ENCODE measurements around the gene LCN10.

- TF ChIP-seq, protein P1, sequence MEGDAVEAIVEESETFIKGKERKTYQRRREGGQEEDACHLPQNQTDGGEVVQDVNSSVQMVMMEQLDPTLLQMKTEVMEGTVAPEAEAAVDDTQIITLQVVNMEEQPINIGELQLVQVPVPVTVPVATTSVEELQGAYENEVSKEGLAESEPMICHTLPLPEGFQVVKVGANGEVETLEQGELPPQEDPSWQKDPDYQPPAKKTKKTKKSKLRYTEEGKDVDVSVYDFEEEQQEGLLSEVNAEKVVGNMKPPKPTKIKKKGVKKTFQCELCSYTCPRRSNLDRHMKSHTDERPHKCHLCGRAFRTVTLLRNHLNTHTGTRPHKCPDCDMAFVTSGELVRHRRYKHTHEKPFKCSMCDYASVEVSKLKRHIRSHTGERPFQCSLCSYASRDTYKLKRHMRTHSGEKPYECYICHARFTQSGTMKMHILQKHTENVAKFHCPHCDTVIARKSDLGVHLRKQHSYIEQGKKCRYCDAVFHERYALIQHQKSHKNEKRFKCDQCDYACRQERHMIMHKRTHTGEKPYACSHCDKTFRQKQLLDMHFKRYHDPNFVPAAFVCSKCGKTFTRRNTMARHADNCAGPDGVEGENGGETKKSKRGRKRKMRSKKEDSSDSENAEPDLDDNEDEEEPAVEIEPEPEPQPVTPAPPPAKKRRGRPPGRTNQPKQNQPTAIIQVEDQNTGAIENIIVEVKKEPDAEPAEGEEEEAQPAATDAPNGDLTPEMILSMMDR (IDR thresholded peaks at IDR 0.05): no peak
- no peak for TF ChIP-seq POLR2A (IDR thresholded peaks at IDR 0.05)
- TF ChIP-seq POLR2AphosphoS5 (IDR thresholded peaks at IDR 0.05): no peak
Measured at GRCh38 chr9:136726118-136726517, 16.6 kb downstream of the LCN10 start.
